ENCODE results near the gene C1QTNF6. TPM values are rescaled to one million over a fixed set of nuclear protein-coding genes. Genes with fewer than 3 reads are reported as not detected.

The C1QTNF6 gene
- total RNA-seq, 2 donors from 2014 or later, result 13.8 to 14.5 TPM

GRCh38 chr22:37137131-37137530, 50.9 kb downstream of the C1QTNF6 start:
- DNase-seq (ENCODE audit: low spot score in 2 of 2), result no peak

GRCh38 chr22:37135023-37135422, 53.0 kb downstream of the C1QTNF6 start:
- ATAC-seq, result no peak
- peak overlapping the region; percentile 11 to 50 for H3K27ac Mint-ChIP-seq
- peaks cover 30 to 41% of the 10 kb centered on the region in 2 donors for H3K36me3 Mint-ChIP-seq
- H3K9me3 Mint-ChIP-seq, result no peaks in the 10 kb centered on the region
- DNase-seq (ENCODE audit: low spot score in 2 of 2), result no peak

More at GRCh38 chr22:37137131-37137530, 50.9 kb downstream of the C1QTNF6 start:
- ATAC-seq, result no peak
- Mint-ChIP-seq H3K9me3 (no peaks in the 10 kb centered on the region), H3K27ac (peak overlapping the region; percentile 95 to 98), H3K36me3 (peaks cover 29 to 47% of the 10 kb centered on the region in 2 donors)

- peaks cover 31 to 35% of the 10 kb centered on the region in 2 donors for H3K36me3 Mint-ChIP-seq
- peak overlapping the region; percentile 61 to 91 for H3K27ac Mint-ChIP-seq
- no peak for DNase-seq (ENCODE audit: low spot score in 2 of 2)
- no peak for ATAC-seq
- no peaks in the 10 kb centered on the region for H3K9me3 Mint-ChIP-seq
Measured at GRCh38 chr22:37133304-37134018, 54.6 kb downstream of the C1QTNF6 start.

GRCh38 chr22:37132773-37133172, 55.3 kb downstream of the C1QTNF6 start:
- Mint-ChIP-seq H3K27ac (peak overlapping the region; percentile 61 to 90), H3K36me3 (peaks cover 24 to 30% of the 10 kb centered on the region in 2 donors), H3K9me3 (no peaks in the 10 kb centered on the region)
- no peak for ATAC-seq
- no peak for DNase-seq (ENCODE audit: low spot score in 2 of 2)

Other genes starting within 250 kb of the C1QTNF6 start
- gene TST, start 168.8 kb downstream of the C1QTNF6 start, total RNA-seq, result 1 to 10 TPM; 5.1 to 5.3 TPM
- gene MPST, start 168.5 kb downstream of the C1QTNF6 start, total RNA-seq, result 10 to 100 TPM; 20.9 to 23.2 TPM
- 10 to 100 TPM; 20.0 to 35.7 TPM for gene KCTD17, start 136.5 kb downstream of the C1QTNF6 start, total RNA-seq
- gene TMPRSS6, start 78.5 kb downstream of the C1QTNF6 start, total RNA-seq, result 10 to 100 TPM in 1 of 2 donors, 1 to 10 TPM in 1; 8.7 to 27.8 TPM
- 100 to 1,000 TPM; 170 to 253 TPM for gene IL2RB, start 38.3 kb downstream of the C1QTNF6 start, total RNA-seq
- gene SSTR3, start 24.2 kb upstream of the C1QTNF6 start, total RNA-seq, result 10 to 100 TPM in 1 of 2 donors, 1 to 10 TPM in 1; 5.2 to 28.1 TPM
- gene RAC2, start 56.0 kb upstream of the C1QTNF6 start, total RNA-seq, result 100 to 1,000 TPM; 655 to 769 TPM
- 10 to 100 TPM; 60.7 to 69.7 TPM for gene CYTH4, start 94.3 kb upstream of the C1QTNF6 start, total RNA-seq
- 1 to 10 TPM in 1 of 2 donors, under 1 TPM in 1; 0.41 to 2.0 TPM for gene ELFN2, start 239.2 kb upstream of the C1QTNF6 start, total RNA-seq